SJCRH30 (cell line): ENCODE results near the gene SCAMP5. TPM values are rescaled to one million over a fixed set of nuclear protein-coding genes. Genes with fewer than 3 reads are reported as not detected.

Experiments
- DNase-seq, 2 experiments: peaks; one replicate each; pipeline ENCODE4 v3.0.0-alpha.2; 2015 to 2020
- H3K27ac ChIP-seq: fragments of 250-450 bp; sonication (Bioruptor Pico); 2 replicates; pipeline ENCODE4 v1.5.1; 2020; ENCODE audit warnings: mild to moderate bottlenecking, moderate library complexity
- H3K27me3 ChIP-seq: fragments of 250-450 bp; sonication (Bioruptor Pico); 2 replicates; pipeline ENCODE4 v1.5.1; 2020; ENCODE audit warnings: mild to moderate bottlenecking, moderate library complexity
- H3K36me3 ChIP-seq: fragments of 250-450 bp; sonication (Bioruptor Pico); 2 replicates; pipeline ENCODE4 v1.5.1; 2020; ENCODE audit warnings: mild to moderate bottlenecking, moderate library complexity
- H3K4me1 ChIP-seq: fragments of 250-450 bp; sonication (Bioruptor Pico); 2 replicates; pipeline ENCODE4 v1.5.1; 2020; ENCODE audit warnings: mild to moderate bottlenecking, moderate library complexity
- H3K4me3 ChIP-seq: fragments of 250-450 bp; sonication (Bioruptor Pico); 2 replicates; pipeline ENCODE4 v1.5.1; 2020; ENCODE audit warnings: mild to moderate bottlenecking, moderate library complexity
- H3K9me3 ChIP-seq: fragments of 250-450 bp; sonication (Bioruptor Pico); replicated peaks from 2 replicates; pipeline ENCODE4 v1.5.1; 2020; ENCODE audit warnings: mild to moderate bottlenecking, moderate library complexity
- total RNA-seq: library from RNA; depleted of rRNA; stranded (reverse); fragments of >200 nt; shearing (Covaris generic); gene quantifications from 2 replicates; pipeline ENCODE4 v1.2.3, GENCODE V29; 2014

Gene SCAMP5
- total RNA-seq, 1 experiment from 2014 or later: 14.4 TPM

- DNase-seq: no peak
- H3K4me3 ChIP-seq: no peak overlapping the region
- H3K4me1 ChIP-seq: peaks cover 23% of the 10 kb centered on the region
- H3K36me3 ChIP-seq: no peaks in the 10 kb centered on the region
- no peak overlapping the region for H3K27ac ChIP-seq
- no peaks in the 10 kb centered on the region for H3K27me3 ChIP-seq
- no peaks in the 10 kb centered on the region for H3K9me3 ChIP-seq
Observed at GRCh38 chr15:75037685-75038084, 42.3 kb downstream of the SCAMP5 start.

GRCh38 chr15:75038231-75038630, 42.9 kb downstream of the SCAMP5 start:
- no peak overlapping the region for H3K27ac ChIP-seq
- H3K27me3 ChIP-seq: no peaks in the 10 kb centered on the region
- peaks cover 28% of the 10 kb centered on the region for H3K4me1 ChIP-seq
- DNase-seq: no peak
- H3K36me3 ChIP-seq: no peaks in the 10 kb centered on the region
- H3K4me3 ChIP-seq: no peak overlapping the region
- no peaks in the 10 kb centered on the region for H3K9me3 ChIP-seq

GRCh38 chr15:75042730-75043508, 47.6 kb downstream of the SCAMP5 start:
- peak overlapping the region; percentile 71 for H3K27ac ChIP-seq
- no peak overlapping the region for H3K4me3 ChIP-seq
- H3K27me3 ChIP-seq: no peaks in the 10 kb centered on the region
- no peaks in the 10 kb centered on the region; the same call in 1 of the 2 replicates for H3K36me3 ChIP-seq
- peaks cover 47% of the 10 kb centered on the region for H3K4me1 ChIP-seq
- H3K9me3 ChIP-seq: no peaks in the 10 kb centered on the region
- DNase-seq: peak; percentile 69 to 73

GRCh38 chr15:75043509-75044257, 48.3 kb downstream of the SCAMP5 start:
- Histone ChIP-seq H3K36me3 (no peaks in the 10 kb centered on the region; the same call in 1 of the 2 replicates), H3K4me1 (peaks cover 47% of the 10 kb centered on the region), H3K4me3 (no peak overlapping the region), H3K27me3 (no peaks in the 10 kb centered on the region), H3K9me3 (no peaks in the 10 kb centered on the region), H3K27ac (peak overlapping the region; percentile 71)
- peak; percentile 97 to 99 for DNase-seq

- H3K4me3 ChIP-seq: no peak overlapping the region
- H3K27ac ChIP-seq: peak overlapping the region; percentile 71
- no peaks in the 10 kb centered on the region for H3K9me3 ChIP-seq
- peaks cover 47% of the 10 kb centered on the region for H3K4me1 ChIP-seq
- DNase-seq: no peak
- no peaks in the 10 kb centered on the region for H3K27me3 ChIP-seq
- no peaks in the 10 kb centered on the region; the same call in 1 of the 2 replicates for H3K36me3 ChIP-seq
Observed at GRCh38 chr15:75044258-75044878, 49.0 kb downstream of the SCAMP5 start.

GRCh38 chr15:75045332-75046015, 50.1 kb downstream of the SCAMP5 start:
- Histone ChIP-seq H3K27ac (peak overlapping the region; percentile 32; the same call in 1 of the 2 replicates), H3K27me3 (no peaks in the 10 kb centered on the region), H3K9me3 (no peaks in the 10 kb centered on the region), H3K36me3 (no peaks in the 10 kb centered on the region; the same call in 1 of the 2 replicates), H3K4me1 (peaks cover 56% of the 10 kb centered on the region), H3K4me3 (no peak overlapping the region)
- DNase-seq: no peak

GRCh38 chr15:75048394-75048793, 53.0 kb downstream of the SCAMP5 start:
- peaks cover 62% of the 10 kb centered on the region for H3K4me1 ChIP-seq
- H3K4me3 ChIP-seq: no peak overlapping the region
- H3K9me3 ChIP-seq: no peaks in the 10 kb centered on the region
- DNase-seq: no peak
- H3K27me3 ChIP-seq: no peaks in the 10 kb centered on the region
- H3K36me3 ChIP-seq: no peaks in the 10 kb centered on the region; the same call in 1 of the 2 replicates
- H3K27ac ChIP-seq: no peak overlapping the region

- peak in 1 of 2 experiments; percentile 27 for DNase-seq
- peaks cover 64% of the 10 kb centered on the region for H3K4me1 ChIP-seq
Observed at GRCh38 chr15:75049392-75049791, 54.0 kb downstream of the SCAMP5 start.

GRCh38 chr15:75050283-75050682, 54.9 kb downstream of the SCAMP5 start:
- Histone ChIP-seq H3K27me3 (no peaks in the 10 kb centered on the region), H3K27ac (peak overlapping the region; percentile 57), H3K4me3 (no peak overlapping the region)

More at GRCh38 chr15:75049392-75049791, 54.0 kb downstream of the SCAMP5 start:
- Histone ChIP-seq H3K9me3 (no peaks in the 10 kb centered on the region), H3K4me3 (no peak overlapping the region), H3K36me3 (no peaks in the 10 kb centered on the region; the same call in 1 of the 2 replicates), H3K27me3 (no peaks in the 10 kb centered on the region), H3K27ac (no peak overlapping the region)

GRCh38 chr15:75051191-75051608, 55.8 kb downstream of the SCAMP5 start:
- Histone ChIP-seq H3K4me1 (peaks cover 53% of the 10 kb centered on the region), H3K27ac (peak overlapping the region; percentile 57), H3K4me3 (no peak overlapping the region), H3K36me3 (no peaks in the 10 kb centered on the region; the same call in 1 of the 2 replicates), H3K27me3 (no peaks in the 10 kb centered on the region), H3K9me3 (no peaks in the 10 kb centered on the region)
- DNase-seq: peak; percentile 96 to 97

More at GRCh38 chr15:75050283-75050682, 54.9 kb downstream of the SCAMP5 start:
- no peak for DNase-seq
- H3K36me3 ChIP-seq: no peaks in the 10 kb centered on the region; the same call in 1 of the 2 replicates
- peaks cover 58% of the 10 kb centered on the region for H3K4me1 ChIP-seq
- no peaks in the 10 kb centered on the region for H3K9me3 ChIP-seq

GRCh38 chr15:75051711-75052110, 56.3 kb downstream of the SCAMP5 start:
- Histone ChIP-seq H3K4me1 (peaks cover 51% of the 10 kb centered on the region), H3K27ac (peak overlapping the region; percentile 57), H3K36me3 (no peaks in the 10 kb centered on the region; the same call in 1 of the 2 replicates), H3K27me3 (no peaks in the 10 kb centered on the region), H3K9me3 (no peaks in the 10 kb centered on the region), H3K4me3 (no peak overlapping the region)
- DNase-seq: no peak

GRCh38 chr15:75052972-75053747, 57.8 kb downstream of the SCAMP5 start:
- H3K4me3 ChIP-seq: no peak overlapping the region
- peaks cover 51% of the 10 kb centered on the region for H3K4me1 ChIP-seq
- no peak overlapping the region for H3K27ac ChIP-seq
- no peak for DNase-seq
- no peaks in the 10 kb centered on the region for H3K36me3 ChIP-seq
- no peaks in the 10 kb centered on the region for H3K27me3 ChIP-seq
- H3K9me3 ChIP-seq: no peaks in the 10 kb centered on the region

- no peak for DNase-seq
- Histone ChIP-seq H3K27me3 (no peaks in the 10 kb centered on the region), H3K4me3 (no peak overlapping the region), H3K27ac (no peak overlapping the region), H3K4me1 (peaks cover 57% of the 10 kb centered on the region), H3K36me3 (no peaks in the 10 kb centered on the region), H3K9me3 (no peaks in the 10 kb centered on the region)
Observed at GRCh38 chr15:75053748-75054125, 58.4 kb downstream of the SCAMP5 start.
